ENCODE data around the gene ARSB. TPM values are rescaled to one million over a fixed set of nuclear protein-coding genes. Genes with fewer than 3 reads are reported as not detected.

The ARSB gene
- total RNA-seq, 1 donor from 2014 or later = 30.2 TPM

GRCh38 chr5:78979117-78979742 is 5.9 kb downstream of the ARSB start:
- Histone ChIP-seq H4K20me1 (ENCODE audit: insufficient read depth, low read length) (no peaks in the 10 kb centered on the region), H3K36me3 (ENCODE audit: insufficient read depth, low read length) (no peaks in the 10 kb centered on the region), H3K27me3 (ENCODE audit: insufficient read depth, low read length) (no peaks in the 10 kb centered on the region), H3K4me2 (ENCODE audit: low read length) (no peak overlapping the region), H2AFZ (ENCODE audit: low read depth, low read length) (no peak overlapping the region), H3K4me1 (ENCODE audit: insufficient read depth, low read length) (peaks cover 14% of the 10 kb centered on the region), H3K4me3 (ENCODE audit: insufficient read depth, low read depth, low read length) (no peak overlapping the region), H3K9ac (ENCODE audit: low read length) (no peak overlapping the region), H3K27ac (ENCODE audit: low read depth, low read length) (no peak overlapping the region), H3K9me3 (ENCODE audit: insufficient read depth, low read depth, low read length) (no peaks in the 10 kb centered on the region), H3K79me2 (ENCODE audit: insufficient read depth, low read length) (peaks cover 16% of the 10 kb centered on the region)
- no peak overlapping the region for H3K27ac Mint-ChIP-seq (ENCODE audit: unreplicated experiment)
- H3K27me3 Mint-ChIP-seq (ENCODE audit: low read depth, unreplicated experiment) = no peaks in the 10 kb centered on the region
- no peaks in the 10 kb centered on the region for H3K9me3 Mint-ChIP-seq (ENCODE audit: unreplicated experiment)
- H3K4me3 Mint-ChIP-seq (ENCODE audit: unreplicated experiment) = no peak overlapping the region
- no peaks in the 10 kb centered on the region for H3K36me3 Mint-ChIP-seq (ENCODE audit: low read depth, unreplicated experiment)
- peaks cover 19% of the 10 kb centered on the region for H3K4me1 Mint-ChIP-seq (ENCODE audit: low read depth, unreplicated experiment)
- no peak for DNase-seq (ENCODE audit: low read depth)
- TF ChIP-seq CTCF (IDR thresholded peaks at IDR 0.05; ENCODE audit: insufficient read depth, low read depth, low read length) = no peak
- TF ChIP-seq EZH2 (IDR thresholded peaks at IDR 0.05; ENCODE audit: insufficient read depth, low read length) = no peak
- no peak for FAIRE-seq

GRCh38 chr5:78975035-78975434 is 10.1 kb downstream of the ARSB start:
- H3K27me3 ChIP-seq (ENCODE audit: insufficient read depth, low read length) = no peaks in the 10 kb centered on the region
- no peak overlapping the region for H3K4me3 ChIP-seq (ENCODE audit: insufficient read depth, low read depth, low read length)
- Mint-ChIP-seq H3K36me3 (ENCODE audit: low read depth, unreplicated experiment) (no peaks in the 10 kb centered on the region), H3K27ac (ENCODE audit: unreplicated experiment) (no peak overlapping the region), H3K4me1 (ENCODE audit: low read depth, unreplicated experiment) (peaks cover 5% of the 10 kb centered on the region), H3K4me3 (ENCODE audit: unreplicated experiment) (no peak overlapping the region), H3K27me3 (ENCODE audit: low read depth, unreplicated experiment) (no peaks in the 10 kb centered on the region), H3K9me3 (ENCODE audit: unreplicated experiment) (no peaks in the 10 kb centered on the region)
- DNase-seq (ENCODE audit: low read depth) (no peak), FAIRE-seq (no peak)
- H3K9me3 ChIP-seq (ENCODE audit: insufficient read depth, low read depth, low read length) = no peaks in the 10 kb centered on the region
- no peak overlapping the region for H3K4me2 ChIP-seq (ENCODE audit: low read length)
- H3K36me3 ChIP-seq (ENCODE audit: insufficient read depth, low read length) = no peaks in the 10 kb centered on the region
- H3K79me2 ChIP-seq (ENCODE audit: insufficient read depth, low read length) = no peaks in the 10 kb centered on the region
- no peak overlapping the region for H3K27ac ChIP-seq (ENCODE audit: low read depth, low read length)
- peaks cover 4% of the 10 kb centered on the region for H3K4me1 ChIP-seq (ENCODE audit: insufficient read depth, low read length)
- no peak for TF ChIP-seq EZH2 (IDR thresholded peaks at IDR 0.05; ENCODE audit: insufficient read depth, low read length)
- TF ChIP-seq CTCF (IDR thresholded peaks at IDR 0.05; ENCODE audit: insufficient read depth, low read depth, low read length) = no peak
- H2AFZ ChIP-seq (ENCODE audit: low read depth, low read length) = no peak overlapping the region
- peaks cover 7% of the 10 kb centered on the region for H4K20me1 ChIP-seq (ENCODE audit: insufficient read depth, low read length)
- no peak overlapping the region for H3K9ac ChIP-seq (ENCODE audit: low read length)

- Mint-ChIP-seq H3K9me3 (ENCODE audit: unreplicated experiment) (no peaks in the 10 kb centered on the region), H3K4me3 (ENCODE audit: unreplicated experiment) (no peak overlapping the region), H3K4me1 (ENCODE audit: low read depth, unreplicated experiment) (peaks cover 1% of the 10 kb centered on the region), H3K36me3 (ENCODE audit: low read depth, unreplicated experiment) (no peaks in the 10 kb centered on the region), H3K27me3 (ENCODE audit: low read depth, unreplicated experiment) (no peaks in the 10 kb centered on the region), H3K27ac (ENCODE audit: unreplicated experiment) (no peak overlapping the region)
- H2AFZ ChIP-seq (ENCODE audit: low read depth, low read length) = no peak overlapping the region
- H3K9ac ChIP-seq (ENCODE audit: low read length) = no peak overlapping the region
- no peak overlapping the region for H3K27ac ChIP-seq (ENCODE audit: low read depth, low read length)
- no peaks in the 10 kb centered on the region for H3K9me3 ChIP-seq (ENCODE audit: insufficient read depth, low read depth, low read length)
- TF ChIP-seq CTCF (IDR thresholded peaks at IDR 0.05; ENCODE audit: insufficient read depth, low read depth, low read length) (no peak), EZH2 (IDR thresholded peaks at IDR 0.05; ENCODE audit: insufficient read depth, low read length) (no peak)
- H3K27me3 ChIP-seq (ENCODE audit: insufficient read depth, low read length) = no peaks in the 10 kb centered on the region
- no peak for DNase-seq (ENCODE audit: low read depth)
- H3K36me3 ChIP-seq (ENCODE audit: insufficient read depth, low read length) = no peaks in the 10 kb centered on the region
- H3K4me3 ChIP-seq (ENCODE audit: insufficient read depth, low read depth, low read length) = no peak overlapping the region
- no peak overlapping the region for H3K4me2 ChIP-seq (ENCODE audit: low read length)
- FAIRE-seq = no peak
- peaks cover 7% of the 10 kb centered on the region for H4K20me1 ChIP-seq (ENCODE audit: insufficient read depth, low read length)
- peaks cover 4% of the 10 kb centered on the region for H3K4me1 ChIP-seq (ENCODE audit: insufficient read depth, low read length)
- no peaks in the 10 kb centered on the region for H3K79me2 ChIP-seq (ENCODE audit: insufficient read depth, low read length)
Observed at GRCh38 chr5:78974601-78975000, 10.5 kb downstream of the ARSB start.

All from astrocyte (in vitro differentiated cells and primary cell).